Hematopoietic multipotent progenitor cell treated with erythropoietin and hydrocortisone succinate and interleukin-3 and kit ligand, for 4 days (in vitro differentiated cells): ENCODE data around the gene SYDE2.
"Not testable (repeated sequence)": the region's sequence is repeated elsewhere in the genome, so short reads cannot be mapped to it uniquely, and the experiment has no call there.

Source experiments
- DNase-seq: peaks from one replicate; pipeline ENCODE4 v3.0.0-alpha.2; 2015

Gene SYDE2

GRCh38 chr1:85208488-85208887 lies 7.7 kb upstream of the SYDE2 start:
- no peak for DNase-seq

DNA sequence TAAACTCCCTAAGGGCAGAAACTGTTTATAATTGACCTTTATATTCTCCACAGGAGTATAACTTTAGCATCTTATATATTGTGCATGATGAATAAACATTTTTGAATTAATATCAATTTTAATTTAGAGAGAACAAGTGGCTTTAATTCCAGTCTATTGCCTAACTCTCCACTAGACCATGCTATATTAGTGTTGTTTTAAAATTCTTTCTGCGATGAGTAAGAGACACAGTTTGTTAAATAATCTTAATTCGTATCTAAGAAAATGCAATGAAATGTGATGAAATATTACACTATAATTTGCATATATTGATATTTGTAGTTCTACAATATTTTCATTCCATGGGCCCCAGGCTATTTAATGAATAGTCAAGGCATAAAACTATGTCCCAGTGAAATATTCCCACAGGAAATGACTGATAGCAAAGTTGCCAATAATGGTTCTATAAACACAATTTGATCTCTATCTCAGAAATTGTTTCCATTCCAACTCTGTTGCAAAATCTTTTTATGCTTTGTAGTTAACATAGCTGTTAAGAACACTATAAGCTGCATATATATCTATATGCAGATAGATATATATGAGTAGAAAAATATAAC lies 2.9 kb upstream of the SYDE2 start:
- DNase-seq, result no peak

DNA sequence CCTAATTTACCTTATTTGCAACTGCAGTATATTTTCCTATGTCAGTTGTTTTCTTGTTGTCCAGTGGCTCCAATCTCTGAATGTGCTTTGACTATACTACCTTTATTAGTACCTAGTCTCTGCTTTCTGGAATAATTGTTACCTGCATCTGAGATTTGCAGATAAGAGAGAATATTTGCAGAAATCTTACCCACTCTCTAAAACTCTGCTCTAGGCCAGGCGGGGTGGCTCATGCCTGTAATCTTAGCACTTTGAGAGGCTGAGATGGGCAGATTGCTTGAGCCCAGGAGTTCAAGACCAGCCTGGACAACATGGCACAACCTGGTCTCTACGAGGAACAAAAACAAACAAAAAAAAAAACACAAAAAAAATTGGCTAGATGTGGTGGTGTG lies 2.0 kb upstream of the SYDE2 start:
- DNase-seq, result no peak

DNA sequence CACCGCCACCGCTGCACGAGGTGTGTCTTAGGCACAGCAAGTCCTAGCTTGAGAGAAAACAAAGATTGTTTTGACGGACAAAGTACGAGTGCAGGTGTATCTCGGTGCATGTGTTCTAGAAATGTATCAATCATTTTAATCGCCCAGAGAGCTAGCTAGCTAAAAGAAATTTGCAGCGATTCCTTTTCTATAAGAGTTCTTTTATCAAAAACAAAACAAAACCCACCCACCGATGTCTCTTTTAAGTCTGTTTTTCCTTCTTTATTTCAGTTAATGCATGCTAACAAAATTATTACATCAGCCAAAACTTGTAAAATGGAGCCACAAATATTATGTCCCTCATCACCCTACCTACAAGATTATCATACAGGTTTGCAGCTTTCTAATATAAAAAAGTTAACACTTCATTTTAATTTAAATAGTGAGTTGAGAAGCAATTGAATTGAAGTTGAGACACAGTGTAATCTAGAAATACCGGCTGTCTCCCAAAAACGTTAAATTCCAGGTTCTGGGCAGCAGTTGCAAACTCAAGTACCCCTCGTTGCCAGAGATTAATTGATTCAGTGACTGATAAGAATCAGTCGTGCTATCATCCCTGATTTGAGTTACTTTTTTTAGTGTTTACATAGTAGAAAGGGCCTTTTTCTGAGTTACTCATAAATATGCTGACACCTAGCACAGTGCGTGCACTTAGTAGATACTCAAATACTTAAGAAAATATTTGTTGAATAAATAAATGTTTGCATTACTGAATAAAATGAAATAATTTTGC lies 1.5 kb upstream of the SYDE2 start:
- no peak for DNase-seq

DNA sequence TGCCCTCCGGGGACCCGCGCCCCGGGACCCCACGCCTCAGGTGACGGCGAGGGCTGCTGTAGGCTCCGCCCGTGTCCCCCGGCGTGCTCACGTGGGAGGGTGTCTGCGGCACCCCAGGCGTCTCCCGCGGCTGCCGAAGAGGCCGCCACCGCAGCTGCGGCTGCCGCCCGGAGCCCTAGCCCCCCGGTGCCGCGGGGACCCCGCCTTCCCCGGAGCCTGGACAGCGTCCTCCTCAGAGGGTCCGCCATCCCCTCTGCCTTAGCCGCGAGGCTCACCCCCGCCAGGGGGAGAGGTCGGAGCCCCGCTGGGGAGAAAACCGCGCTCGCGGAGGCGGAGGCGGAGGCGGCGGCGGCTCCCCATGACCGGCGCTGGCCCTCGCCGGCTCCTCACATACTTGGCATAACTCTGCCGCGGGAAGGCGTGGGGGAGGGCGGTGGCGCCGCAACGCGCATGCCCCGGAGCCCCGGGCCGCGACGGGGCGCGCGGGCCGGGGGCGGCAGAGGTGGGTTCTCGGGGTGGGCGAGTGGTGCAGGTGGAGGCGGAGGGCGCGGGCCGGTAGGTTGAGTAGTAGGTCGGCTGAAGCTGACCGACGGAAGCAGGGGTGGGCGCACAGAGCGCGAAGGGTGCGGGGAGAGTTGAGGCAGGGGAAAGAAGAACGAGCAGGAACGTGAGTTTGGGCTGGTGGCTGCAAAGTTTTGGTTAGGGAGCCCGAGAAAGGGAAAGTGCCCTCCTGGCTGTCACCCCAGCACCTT lies 700 bp upstream of the SYDE2 start:
- peak; percentile 78 for DNase-seq

DNA sequence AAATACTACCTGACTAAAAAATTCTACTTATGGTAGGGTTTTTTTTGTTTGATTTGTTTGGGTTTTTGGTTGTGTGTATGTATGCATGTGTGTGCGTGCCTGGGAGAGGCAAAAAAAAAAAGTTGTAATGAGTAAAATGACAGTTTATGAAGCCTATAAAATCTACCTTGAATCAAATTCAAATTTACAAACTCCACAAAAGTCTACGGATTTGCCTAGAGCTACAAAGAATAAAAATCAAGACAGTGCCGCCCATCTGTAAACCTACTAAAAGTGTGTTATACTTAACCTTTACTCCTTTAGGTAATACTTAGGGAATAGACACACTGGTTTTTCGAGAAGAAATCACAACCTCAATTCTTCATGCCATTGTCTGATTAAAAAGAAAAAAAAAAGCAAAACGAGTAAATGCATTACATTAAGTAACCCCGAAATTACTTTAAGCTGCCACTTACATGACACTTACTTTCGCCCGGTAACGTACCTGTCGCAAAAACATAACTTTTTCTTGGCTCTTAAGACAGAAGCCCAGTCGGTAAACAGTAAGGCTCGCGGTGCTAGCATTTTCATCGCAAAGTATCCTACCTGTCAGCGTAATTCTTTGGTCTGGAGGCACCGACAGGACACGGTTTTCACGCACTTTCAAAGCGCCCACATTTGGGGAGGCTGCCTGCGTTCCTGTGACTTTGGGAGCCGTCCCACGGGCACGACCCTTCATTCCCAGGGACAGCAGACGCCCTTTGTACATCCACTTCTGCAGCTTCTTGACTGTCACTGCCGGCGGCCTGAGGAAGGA lies 951 bp downstream of the SYDE2 start:
- DNase-seq, result no peak

DNA sequence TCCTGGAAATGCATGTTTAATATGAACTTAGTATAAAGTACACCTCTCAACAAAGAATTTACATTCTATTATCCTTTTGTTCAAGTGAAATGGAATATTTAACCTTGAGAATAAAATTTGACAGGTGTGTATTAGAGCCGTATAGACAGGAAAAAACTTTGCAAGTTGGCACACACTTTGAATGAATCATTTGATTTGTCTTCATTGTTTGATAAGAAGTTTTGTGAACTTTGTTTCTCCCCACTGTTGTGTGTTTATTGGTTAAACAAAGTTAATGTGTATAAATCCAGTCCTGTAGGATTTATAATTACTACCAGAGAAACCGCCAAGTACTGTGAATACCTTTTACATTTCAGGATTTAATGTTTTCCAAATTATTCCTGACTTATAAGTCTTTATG lies 2.0 kb downstream of the SYDE2 start:
- no peak for DNase-seq

DNA sequence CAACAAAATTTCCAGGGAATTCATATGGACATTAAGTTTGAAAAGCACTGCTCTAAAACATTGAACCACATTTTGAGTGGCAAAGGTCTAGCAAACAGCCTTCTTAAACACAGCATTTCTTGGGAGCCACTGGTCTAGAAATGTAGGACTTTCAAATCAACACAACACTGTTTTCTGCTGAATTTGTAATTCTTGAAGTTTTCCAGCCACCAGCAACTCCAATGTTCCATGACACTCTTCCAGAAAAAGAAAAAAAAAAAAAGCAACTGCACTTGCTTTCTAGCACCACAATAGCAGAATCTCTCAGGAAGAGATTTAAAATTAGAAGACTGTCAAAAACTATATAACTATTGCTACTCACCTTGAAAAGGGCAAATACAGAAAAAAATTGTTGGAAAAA lies 4.5 kb downstream of the SYDE2 start:
- DNase-seq, result no peak

- no peak for DNase-seq
Measured at GRCh38 chr1:85195703-85196102, 5.1 kb downstream of the SYDE2 start.

- DNase-seq, result not testable (repeated sequence)
Measured at GRCh38 chr1:85192129-85192528, 8.7 kb downstream of the SYDE2 start.

- DNase-seq, result no peak
Measured at GRCh38 chr1:85189120-85189519, 11.7 kb downstream of the SYDE2 start.

GRCh38 chr1:85188530-85188929 lies 12.3 kb downstream of the SYDE2 start:
- no peak for DNase-seq

GRCh38 chr1:85187021-85187420 lies 13.8 kb downstream of the SYDE2 start:
- not testable (repeated sequence) for DNase-seq

GRCh38 chr1:85184245-85184644 lies 16.6 kb downstream of the SYDE2 start:
- DNase-seq, result no peak

DNA sequence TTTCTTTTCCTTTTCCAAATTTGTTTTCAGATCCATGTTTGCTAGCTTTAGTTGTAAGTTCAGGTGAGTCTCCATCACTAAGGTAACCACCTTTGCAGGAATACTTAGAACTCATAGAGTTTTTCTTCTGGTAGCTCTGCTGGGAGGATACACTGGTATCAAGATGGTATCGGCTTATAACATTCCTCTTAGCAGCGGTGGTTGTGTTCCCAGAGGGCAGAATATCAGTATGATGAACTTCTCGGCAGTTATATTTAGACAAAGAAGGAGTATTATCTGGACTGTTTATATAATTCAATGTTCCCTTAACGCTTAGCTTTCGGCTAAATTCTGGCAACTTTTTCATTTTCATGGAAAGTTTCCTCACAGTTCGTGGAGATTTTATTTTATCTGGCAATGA lies 18.1 kb downstream of the SYDE2 start:
- DNase-seq, result no peak

GRCh38 chr1:85180869-85181268 lies 19.9 kb downstream of the SYDE2 start:
- peak; percentile 57 for DNase-seq

GRCh38 chr1:85179522-85179921 lies 21.3 kb downstream of the SYDE2 start:
- DNase-seq, result no peak

DNA sequence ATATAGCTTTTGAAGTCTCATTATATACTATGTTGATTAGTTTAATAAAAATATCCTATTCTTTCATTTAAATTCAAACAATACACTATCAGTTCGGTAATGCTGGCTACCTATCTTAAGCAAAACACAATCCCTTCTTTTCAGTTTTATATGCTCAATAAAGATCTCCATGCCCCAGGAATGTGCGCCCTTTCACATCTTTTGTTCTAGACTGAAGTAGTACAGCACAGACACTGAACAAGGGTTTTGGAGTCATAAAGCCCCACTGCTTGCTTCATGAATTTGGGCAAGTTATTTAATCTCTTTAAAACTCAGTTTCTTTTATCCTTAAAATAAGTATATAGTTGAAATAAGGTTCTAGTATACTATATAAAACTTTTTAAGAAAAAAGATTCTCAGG lies 22.4 kb downstream of the SYDE2 start:
- DNase-seq, result no peak

DNA sequence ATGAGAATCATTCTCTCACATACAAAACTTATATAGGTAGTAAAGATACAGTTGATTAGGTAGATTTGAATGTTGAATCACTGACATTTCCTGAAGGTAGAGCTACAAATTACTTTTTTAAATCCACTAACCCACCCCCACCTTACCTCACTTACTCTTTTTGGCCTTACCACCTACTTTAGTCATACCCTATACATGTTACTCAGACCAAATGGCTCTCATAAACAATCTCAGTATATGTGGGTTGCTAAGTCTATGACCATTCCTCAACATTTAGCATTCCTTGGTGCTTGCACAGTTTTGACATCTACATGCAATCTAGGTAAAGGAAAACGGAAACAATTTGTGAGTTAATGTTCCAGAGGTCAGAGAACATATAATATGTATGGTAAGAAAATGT lies 26.3 kb downstream of the SYDE2 start:
- no peak for DNase-seq

DNA sequence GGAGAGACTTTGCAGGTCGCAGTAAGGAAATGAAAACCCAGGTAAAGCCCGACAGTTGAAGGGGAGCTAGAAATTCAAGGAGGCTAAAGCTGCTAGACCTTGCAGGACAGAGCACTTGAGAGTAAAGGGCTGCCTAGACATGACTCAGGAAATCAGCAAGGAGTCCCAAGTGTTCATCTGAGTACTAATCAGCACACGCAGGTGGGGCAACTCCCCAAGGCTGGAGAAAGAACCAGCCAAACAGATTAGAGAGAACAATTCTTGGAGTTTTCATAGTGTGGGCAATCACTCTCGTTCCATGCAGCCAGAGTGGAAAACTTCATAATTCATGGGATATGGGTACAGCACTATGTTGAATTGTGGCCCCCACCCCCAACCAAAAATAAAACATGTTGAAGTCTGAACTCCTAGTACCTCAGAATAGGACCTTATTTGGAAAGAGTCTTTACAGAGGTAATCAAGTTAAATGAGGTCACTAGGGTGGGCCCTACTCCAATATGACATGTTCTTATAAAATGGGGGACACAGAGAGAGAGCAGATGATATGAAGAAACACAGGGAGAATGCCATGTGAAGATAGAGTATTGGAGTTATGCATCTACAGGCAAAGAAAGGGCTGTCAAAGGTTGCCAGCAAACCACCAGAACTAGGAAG lies 28.0 kb downstream of the SYDE2 start:
- peak; percentile 21 for DNase-seq

- DNase-seq, result no peak
Measured at GRCh38 chr1:85171721-85172120, 29.1 kb downstream of the SYDE2 start.

DNA sequence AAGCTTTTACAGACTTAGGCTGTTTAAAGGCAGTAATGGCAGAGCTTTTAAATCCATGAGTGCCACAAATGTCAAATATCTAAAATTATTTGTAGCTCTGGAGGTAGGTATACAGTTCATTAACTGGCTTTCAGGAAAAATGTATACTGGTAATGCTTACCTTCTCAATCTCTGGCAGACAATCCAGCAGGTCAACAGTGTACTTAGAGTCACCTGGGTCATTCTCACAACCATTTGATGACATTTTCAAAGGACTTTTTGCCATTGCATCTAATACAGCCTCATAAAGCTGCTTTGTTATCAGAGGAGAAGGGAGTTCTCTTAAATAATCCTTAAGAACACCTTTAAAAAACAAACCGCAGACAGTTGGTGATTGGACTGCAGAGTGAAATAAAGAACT lies 31.9 kb downstream of the SYDE2 start:
- DNase-seq, result no peak

GRCh38 chr1:85166351-85166750 lies 34.5 kb downstream of the SYDE2 start:
- DNase-seq, result no peak
